GM19328 (cell line): Measurements from ENCODE around the gene KIR3DL1.
"Not testable (repeated sequence)": the region's sequence is repeated elsewhere in the genome, so short reads cannot be mapped to it uniquely, and the experiment has no call there.

Experiments used
- ATAC-seq: cut with Tn5 transposase; IDR thresholded peaks from one replicate; pipeline ENCODE4 v1.9.1; 2021; ENCODE audit warnings: mild to moderate bottlenecking, moderate library complexity; ENCODE audit not compliant: unreplicated experiment

The KIR3DL1 gene

DNA sequence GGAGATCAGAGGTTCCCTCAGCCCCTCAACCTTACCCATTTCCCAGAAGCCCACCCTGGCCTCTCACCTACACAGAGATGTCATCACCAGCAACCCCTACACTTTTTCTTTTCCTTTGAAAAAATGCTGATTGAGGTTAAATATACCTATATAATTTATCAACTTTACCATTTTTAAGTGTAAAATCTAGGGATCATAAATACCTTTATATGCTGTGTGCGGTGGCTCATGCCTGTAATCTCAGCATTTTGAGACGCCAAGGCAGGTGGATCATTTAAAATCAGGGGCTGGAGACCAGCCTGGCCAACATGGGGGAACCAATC is 9.8 kb upstream of the KIR3DL1 start:
- ATAC-seq: no peak

DNA sequence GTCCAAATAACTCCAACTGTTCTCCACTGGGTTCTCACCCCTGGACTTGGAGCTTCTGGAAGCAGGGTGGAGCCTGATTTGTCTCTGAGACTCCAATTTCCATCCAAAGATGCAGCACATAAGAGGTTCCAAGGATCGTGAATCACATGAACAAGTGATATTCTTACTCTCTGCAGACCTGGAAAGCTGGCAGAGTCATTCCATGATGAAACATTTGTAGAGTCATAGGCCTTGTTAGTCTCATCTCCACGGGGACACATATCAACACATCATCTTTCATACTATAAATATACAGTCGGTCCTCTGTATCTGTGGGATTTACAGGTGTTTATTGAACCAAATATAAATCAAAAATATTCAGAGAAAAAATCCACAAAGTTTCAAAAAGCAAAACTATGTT is 1.7 kb upstream of the KIR3DL1 start:
- not testable (repeated sequence) for ATAC-seq

DNA sequence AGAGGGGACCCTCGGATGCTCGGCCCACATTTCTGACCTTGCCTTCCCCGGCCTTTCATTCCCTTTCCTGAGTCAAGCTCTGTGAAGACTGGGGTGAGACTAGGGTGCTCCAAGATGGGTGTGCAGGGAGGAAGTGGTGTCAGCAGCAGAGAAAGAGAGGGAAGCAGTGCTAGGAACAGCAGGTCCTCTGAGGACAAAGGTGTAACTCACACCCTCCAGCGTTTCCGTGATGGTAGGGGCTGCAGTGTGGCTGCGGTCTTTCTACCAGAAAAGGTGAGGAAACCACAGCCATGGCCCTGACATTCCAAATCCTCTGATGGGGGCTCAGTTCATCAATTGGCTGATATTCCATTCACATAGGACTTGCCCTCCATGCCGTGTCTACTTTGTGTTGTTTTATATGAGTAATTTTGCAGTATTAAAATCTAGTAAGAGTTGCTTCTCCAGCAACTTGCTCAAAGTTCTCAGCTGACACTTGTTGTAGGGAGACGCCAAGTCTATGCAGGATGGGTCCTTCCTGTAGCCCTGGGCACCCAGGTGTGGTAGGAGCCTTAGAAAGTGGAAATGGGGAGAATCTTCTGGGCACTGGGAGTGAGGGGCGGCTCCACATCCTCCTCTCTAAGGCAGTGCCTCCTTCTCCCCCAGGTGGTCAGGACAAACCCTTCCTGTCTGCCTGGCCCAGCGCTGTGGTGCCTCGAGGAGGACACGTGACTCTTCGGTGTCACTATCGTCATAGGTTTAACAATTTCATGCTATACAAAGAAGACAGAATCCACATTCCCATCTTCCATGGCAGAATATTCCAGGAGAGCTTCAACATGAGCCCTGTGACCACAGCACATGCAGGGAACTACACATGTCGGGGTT is 1.6 kb downstream of the KIR3DL1 start:
- ATAC-seq: no peak

DNA sequence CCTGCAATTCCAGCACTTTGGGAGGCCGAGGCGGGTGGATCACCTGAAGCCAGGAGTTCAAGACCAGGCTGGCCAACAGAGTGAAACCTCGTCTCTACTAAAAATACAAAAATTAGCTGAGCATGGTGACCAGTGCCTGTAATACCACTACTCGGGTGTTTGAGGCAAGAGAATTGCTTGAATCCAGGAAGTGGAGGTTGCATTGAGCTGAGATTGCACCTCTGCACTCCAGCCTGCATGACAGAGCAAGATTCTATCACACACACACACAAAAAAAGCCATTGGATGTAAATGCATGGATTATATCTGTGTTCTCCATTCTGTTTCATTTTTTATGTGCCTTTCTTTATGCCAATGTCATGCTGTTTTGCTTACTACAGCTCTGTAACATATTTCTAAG is 8.1 kb downstream of the KIR3DL1 start:
- not testable (repeated sequence) for ATAC-seq

DNA sequence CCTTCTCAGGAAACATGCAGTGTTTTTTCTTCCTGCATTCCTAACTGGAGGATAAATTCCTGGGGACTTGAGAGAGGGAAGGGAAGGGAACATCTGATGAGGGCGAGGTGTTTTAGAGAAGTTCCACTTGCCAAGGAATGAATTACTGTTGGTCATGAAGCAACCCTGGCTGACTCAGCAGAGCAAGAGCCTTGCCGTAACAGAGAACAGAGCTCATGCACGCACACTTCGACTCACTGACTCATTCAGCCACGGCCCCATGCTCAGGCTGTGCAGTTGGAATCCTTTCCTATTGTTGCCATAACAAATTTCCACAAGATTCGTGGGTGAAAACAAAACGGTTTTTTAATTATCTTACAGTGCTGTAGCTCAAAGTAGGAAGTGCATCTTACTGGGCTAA is 9.1 kb downstream of the KIR3DL1 start:
- not testable (repeated sequence) for ATAC-seq

DNA sequence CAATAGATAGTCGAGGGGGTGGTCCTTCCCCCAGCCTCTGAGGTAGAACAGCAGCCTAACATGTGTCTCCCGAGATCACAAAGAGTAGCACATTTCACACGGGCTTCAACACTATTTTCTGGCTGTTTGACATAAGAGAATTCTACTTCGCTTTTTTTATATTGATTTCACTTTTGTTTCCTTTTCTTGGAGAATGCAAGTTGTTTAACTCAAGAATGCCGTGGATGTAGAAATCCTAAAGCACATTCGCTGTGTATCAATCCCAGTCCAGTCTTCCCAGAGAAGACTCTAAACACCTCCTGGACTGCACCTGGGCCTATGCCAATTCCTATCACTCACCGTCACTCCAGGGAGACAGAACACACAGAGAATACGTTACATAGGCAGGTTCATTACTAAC is 11.8 kb downstream of the KIR3DL1 start:
- ATAC-seq: not testable (repeated sequence)

DNA sequence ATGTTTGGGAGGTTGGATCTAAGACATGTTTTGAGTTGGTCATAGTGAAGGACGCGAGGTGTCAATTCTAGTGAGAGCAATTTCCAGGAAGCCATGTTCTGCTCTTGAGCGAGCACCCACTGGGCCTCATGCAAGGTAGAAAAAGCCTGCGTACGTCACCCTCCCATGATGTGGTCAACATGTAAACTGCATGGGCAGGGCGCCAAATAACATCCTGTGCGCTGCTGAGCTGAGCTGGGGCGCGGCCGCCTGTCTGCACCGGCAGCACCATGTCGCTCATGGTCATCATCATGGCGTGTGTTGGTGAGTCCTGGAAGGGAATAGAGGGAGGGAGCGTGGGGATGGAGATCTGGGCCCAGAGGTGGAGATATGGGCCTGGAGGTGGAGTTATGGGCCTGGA is 16.2 kb downstream of the KIR3DL1 start, which contains the start of gene KIR2DS4:
Gene KIR2DS4, plus strand, starts transcription at position 181 of the 400 bp plus-strand sequence.
- ATAC-seq: not testable (repeated sequence)

DNA sequence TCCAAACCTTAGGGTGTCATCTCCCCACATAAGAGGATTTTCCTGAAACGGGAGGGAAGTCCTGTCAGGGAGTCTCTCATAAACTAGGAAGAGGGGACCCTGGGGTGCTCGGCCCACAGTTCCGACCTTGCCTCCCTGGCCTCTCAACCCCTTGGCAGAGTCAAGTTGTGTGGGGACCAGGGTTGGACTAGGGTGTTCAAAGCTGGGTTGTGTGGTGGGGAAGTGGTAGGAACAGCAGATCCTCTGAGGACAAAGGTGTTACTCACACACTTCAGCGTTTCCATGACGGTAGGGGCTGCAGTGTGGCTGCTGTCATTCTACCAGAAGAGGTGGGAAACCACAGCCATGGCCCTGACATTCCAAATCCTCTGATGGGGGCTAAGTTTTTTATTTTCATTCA is 18.9 kb downstream of the KIR3DL1 start:
- not testable (repeated sequence) for ATAC-seq

DNA sequence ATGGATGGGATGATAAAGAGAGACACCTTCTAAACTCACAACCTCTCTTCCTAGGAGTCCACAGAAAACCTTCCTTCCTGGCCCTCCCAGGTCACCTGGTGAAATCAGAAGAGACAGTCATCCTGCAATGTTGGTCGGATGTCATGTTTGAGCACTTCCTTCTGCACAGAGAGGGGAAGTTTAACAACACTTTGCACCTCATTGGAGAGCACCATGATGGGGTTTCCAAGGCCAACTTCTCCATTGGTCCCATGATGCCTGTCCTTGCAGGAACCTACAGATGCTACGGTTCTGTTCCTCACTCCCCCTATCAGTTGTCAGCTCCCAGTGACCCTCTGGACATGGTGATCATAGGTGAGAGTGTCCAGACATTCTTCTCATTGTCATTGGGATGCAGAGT is 21.3 kb downstream of the KIR3DL1 start:
- not testable (repeated sequence) for ATAC-seq

DNA sequence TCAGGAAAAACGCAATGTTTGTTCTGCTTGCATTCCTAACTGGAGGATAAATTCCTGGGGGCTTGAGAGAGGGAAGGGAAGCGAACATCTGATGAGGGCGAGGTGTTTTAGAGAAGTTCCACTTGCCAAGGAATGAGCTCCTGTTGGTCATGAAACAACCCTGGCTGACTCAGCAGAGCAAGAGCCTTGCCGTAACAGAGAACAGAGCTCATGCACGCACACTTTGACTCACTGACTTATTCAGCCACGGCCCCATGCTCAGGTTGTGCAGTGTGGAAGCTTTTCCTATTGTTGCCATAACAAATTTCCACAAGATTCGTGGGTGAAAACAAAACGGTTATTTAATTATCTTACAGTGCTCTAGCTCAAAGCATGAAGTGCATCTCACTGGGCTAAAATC is 26.9 kb downstream of the KIR3DL1 start:
- ATAC-seq: not testable (repeated sequence)

DNA sequence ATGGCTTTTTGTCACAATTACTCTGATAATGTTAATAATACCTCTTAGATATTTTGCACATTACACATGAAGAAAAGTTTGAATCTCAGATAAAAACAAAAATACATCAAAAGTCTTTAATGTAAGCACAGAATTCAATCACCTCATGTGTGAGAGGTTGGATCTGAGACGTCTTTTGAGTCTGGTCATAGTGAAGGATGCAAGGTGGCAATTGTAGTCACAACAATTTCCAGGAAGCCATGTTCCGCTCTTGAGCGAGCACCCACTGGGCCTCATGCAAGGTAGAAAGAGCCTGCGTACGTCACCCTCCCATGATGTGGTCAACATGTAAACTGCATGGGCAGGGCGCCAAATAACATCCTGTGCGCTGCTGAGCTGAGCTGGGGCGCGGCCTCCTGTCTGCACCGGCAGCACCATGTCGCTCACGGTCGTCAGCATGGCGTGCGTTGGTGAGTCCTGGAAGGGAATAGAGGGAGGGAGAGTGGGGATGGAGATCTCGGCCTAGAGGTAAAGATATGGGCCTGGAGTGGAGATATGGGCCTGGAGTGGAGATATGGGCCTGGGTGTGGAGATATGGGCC is 33.9 kb downstream of the KIR3DL1 start, which contains the start of gene KIR3DL2:
Gene KIR3DL2, plus strand, starts transcription at position 383 of the 580 bp plus-strand sequence. Its CDS starts 33 bp downstream, at position 416.
- not testable (repeated sequence) for ATAC-seq

DNA sequence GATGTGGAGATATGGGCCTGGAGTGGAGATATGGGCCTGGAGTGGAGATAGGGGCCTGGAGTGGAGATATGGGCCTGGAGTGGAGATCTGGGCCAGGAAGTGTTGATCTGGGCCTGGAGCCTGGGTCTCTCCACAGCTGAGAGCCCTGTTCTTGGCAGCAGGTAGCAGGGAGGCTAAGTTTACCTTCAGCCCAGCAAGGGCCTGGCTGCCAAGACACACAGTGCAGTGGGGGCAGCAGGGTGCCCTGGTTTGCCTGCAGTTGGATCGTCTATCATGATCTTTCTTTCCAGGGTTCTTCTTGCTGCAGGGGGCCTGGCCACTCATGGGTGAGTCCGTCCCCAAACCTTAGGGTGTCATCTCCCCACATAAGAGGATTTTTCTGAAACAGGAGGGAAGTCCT is 34.7 kb downstream of the KIR3DL1 start:
- no peak for ATAC-seq

DNA sequence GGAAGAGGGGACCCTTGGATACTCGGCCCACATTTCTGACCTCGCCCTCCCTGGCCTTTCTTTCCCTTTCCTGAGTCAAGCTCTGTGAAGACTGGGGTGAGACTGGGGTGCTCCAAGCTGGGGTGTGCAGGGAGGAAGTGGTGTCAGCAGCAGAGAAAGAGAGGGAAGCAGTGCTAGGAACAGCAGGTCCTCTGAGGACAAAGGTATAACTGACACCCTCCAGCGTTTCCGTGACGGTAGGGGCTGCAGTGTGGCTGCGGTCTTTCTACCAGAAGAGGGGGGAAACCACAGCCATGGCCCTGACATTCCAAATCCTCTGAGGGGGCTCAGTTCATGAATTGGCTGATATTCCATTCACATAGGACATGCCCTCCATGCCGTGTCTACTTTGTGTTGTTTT is 35.1 kb downstream of the KIR3DL1 start:
- no peak for ATAC-seq

DNA sequence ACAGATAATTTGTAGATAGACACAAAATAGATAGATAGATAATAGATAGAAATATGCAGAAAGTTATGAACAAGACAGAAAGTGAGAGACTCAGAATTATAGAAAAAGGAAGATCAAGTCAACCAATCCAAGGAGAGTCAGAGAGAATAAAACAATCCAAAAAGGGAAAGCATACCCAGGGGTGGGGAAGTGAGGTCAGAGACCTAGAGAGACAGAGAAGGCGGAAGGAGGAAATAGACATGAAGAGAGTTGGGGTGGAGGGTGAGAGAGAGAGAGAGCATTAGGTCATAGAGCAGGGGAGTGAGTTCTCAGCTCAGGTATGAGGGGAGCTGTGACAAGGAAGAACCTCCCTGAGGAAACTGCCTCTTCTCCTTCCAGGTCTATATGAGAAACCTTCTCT is 39.0 kb downstream of the KIR3DL1 start:
- not testable (repeated sequence) for ATAC-seq

DNA sequence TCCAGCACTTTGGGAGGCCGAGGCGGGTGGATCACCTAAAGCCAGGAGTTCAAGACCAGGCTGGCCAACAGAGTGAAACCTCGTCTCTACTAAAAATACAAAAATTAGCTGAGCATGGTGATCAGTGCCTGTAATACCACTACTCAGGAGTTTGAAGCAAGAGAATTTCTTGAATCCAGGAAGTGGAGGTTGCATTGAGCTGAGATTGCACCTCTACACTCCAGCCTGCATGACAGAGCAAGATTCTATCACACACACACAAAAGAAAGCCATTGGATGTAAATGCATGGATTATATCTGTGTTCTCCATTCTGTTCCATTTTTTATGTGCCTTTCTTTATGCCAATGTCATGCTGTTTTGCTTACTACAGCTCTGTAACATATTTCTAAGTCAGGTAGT is 42.2 kb downstream of the KIR3DL1 start:
- not testable (repeated sequence) for ATAC-seq

DNA sequence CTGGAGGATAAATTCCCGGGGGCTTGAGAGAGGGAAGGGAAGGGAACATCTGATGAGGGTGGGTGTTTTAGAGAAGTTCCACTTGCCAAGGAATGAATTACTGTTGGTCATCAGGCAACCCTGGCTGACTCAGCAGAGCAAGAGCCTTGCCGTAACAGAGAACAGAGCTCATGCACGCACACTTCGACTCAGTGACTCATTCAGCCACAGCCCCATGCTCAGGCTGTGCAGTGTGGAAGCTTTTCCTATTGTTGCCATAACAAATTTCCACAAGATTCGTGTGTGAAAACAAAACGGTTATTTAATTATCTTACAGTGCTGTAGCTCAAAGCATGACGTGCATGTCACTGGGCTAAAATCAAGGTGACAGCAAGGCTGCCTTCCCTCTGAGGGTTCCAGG is 43.2 kb downstream of the KIR3DL1 start:
- ATAC-seq: not testable (repeated sequence)

DNA sequence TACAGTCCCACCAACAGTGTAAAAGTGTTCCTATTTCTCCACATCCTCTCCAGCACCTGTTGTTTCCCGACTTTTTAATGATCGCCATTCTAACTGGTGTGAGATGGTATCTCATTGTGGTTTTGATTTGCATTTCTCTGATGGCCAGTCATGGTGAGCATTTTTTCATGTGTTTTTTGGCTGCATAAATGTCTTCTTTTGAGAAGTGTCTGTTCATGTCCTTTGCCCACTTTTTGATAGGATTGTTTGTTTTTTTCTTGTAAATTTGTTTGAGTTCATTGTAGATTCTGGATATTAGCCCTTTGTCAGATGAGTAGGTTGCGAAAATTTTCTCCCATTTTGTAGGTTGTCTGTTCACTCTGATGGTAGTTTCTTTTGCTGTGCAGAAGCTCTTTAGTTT is 47.2 kb downstream of the KIR3DL1 start:
- not testable (repeated sequence) for ATAC-seq

DNA sequence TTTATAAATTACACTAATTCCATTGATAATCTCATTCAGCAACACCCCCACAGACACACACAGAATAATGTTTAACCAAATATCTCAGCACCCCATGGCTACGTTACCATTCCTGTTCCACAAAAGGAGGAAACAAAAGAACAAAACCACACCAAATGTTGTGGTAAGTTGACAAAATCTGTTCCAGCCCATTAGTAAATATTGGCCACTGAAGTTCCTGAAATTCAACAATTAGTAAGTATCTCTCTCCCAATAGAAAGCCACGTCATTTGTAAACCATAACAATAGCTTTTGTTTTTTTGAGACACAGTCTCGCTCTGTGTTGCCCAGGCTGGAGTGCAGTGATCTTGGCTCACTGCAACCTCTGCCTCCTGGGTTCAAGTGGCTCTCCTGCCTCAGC is 55.4 kb downstream of the KIR3DL1 start:
- ATAC-seq: no peak

DNA sequence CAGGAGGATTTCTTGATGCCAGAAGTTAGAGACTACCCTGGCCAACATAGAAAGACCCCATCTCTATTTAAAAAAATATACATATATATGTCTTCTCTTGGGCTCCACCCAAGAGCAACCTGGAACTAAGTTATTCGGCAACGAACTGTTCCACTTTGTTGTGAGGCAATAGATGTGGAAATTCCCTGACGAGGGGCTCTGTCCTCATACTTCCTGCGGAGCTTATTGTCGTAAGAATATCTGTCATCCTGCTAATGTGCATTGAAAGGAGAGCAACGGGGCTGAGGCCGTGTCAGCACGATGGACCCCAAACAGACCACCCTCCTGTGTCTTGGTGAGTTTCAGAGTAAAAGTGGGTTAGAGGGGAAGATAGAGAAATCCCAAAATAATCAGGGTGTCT is 57.7 kb downstream of the KIR3DL1 start, which contains the start of gene FCAR:
Gene FCAR, plus strand, starts transcription at position 246 of the 400 bp plus-strand sequence. Its CDS starts 55 bp downstream, at position 301.
- ATAC-seq: no peak

DNA sequence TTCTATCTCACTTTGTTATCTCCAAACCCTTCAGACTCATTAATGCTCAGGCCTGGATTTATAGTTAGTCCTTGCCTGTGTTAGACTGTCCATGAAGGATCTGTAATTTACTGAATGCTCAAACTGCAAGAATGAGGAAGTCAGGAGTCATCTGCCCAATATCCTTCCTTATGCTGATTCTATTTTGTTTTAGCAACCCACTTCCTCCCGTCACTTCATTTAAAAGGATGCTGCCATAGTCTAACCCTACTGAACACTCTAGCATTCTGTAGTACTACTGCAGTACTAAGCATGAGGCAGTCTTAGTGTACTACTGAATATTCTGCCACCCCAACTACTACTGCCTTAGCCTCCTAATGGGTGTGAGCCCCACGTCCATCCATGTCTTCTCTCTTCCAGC is 59.2 kb downstream of the KIR3DL1 start:
- ATAC-seq: no peak

DNA sequence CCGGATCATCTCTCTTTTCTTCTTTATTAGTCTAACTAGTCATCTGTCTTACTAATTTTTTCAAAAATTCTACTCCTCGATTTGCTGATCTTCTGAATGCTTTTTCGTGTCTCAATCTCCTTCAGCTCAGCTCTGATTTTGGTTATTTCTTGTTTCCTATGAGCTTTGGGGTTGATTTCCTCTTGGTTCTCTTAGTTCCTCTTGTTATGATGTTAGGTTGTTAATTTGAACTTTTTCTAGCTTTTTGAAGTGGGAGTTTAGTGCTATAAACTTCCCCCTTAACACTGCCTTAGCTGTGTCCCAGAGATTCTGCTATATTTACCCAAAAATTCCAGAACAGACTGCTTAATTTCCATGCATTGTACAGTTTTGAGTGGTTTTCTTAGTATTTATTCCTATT is 61.2 kb downstream of the KIR3DL1 start:
- ATAC-seq: no peak
